Measurements from ENCODE around the gene BTBD9. TPM values are rescaled to one million over a fixed set of nuclear protein-coding genes. Genes with fewer than 3 reads are reported as not detected.

Gene BTBD9
- total and polyA plus RNA-seq, 7 experiments from 2014 or later: 12.7 to 58.8 (median 37.8) TPM

- Histone ChIP-seq H3K27me3 (ENCODE audit: control insufficient read depth in 2 of 2, insufficient read depth in 2 of 2, low read length in 2 of 2) (no peaks in the 10 kb centered on the region), H3K9me3 (ENCODE audit: control insufficient read depth in 2 of 3, low read length in 3 of 3) (no peaks in the 10 kb centered on the region), H3K27ac (ENCODE audit: low read depth, low read length) (no peak overlapping the region), H3K36me3 (ENCODE audit: control insufficient read depth in 2 of 3, insufficient read depth in 3 of 3, low read length in 3 of 3) (peaks cover 0 to 15% (median 0%) of the 10 kb centered on the region in 3 experiments), H3K4me3 (ENCODE audit: low read length) (no peak overlapping the region), H3K4me1 (ENCODE audit: control insufficient read depth in 2 of 2, insufficient read depth in 2 of 2, low read length in 2 of 2) (no peaks in the 10 kb centered on the region)
- CTCF ChIA-PET: no interaction called here
- H3K4me1 Mint-ChIP-seq: peaks cover 0 to 24% (median 4%) of the 10 kb centered on the region in 7 donors
- H3K27me3 Mint-ChIP-seq: no peaks in the 10 kb centered on the region
- H3K27ac Mint-ChIP-seq: peak overlapping the region in 2 of 9 donors; percentile 45 to 54
- peaks cover 0 to 33% (median 6%) of the 10 kb centered on the region in 5 donors for H3K36me3 Mint-ChIP-seq
- DNase-seq (no peak), ATAC-seq (no peak)
- H3K9me3 Mint-ChIP-seq: peaks cover 0 to 3% (median 0%) of the 10 kb centered on the region in 11 donors
- POLR2A ChIA-PET: no interaction called here
- H3K4me3 Mint-ChIP-seq: no peak overlapping the region
- intact Hi-C loops (cut with micrococcal nuclease): no loop called here
Measured at GRCh38 chr6:38176797-38177751, 462.7 kb downstream of the BTBD9 start.

- no peak overlapping the region for H3K4me3 ChIP-seq (ENCODE audit: low read length)
- no peak for DNase-seq
- peaks cover 0 to 15% (median 0%) of the 10 kb centered on the region in 3 experiments for H3K36me3 ChIP-seq (ENCODE audit: control insufficient read depth in 2 of 3, insufficient read depth in 3 of 3, low read length in 3 of 3)
- H3K27ac Mint-ChIP-seq: peak overlapping the region in 2 of 9 donors; percentile 6 to 58
- H3K9me3 Mint-ChIP-seq: peaks cover 0 to 3% (median 0%) of the 10 kb centered on the region in 11 donors
- peaks cover 0 to 24% (median 4%) of the 10 kb centered on the region in 7 donors for H3K4me1 Mint-ChIP-seq
- H3K4me1 ChIP-seq (ENCODE audit: control insufficient read depth in 2 of 2, insufficient read depth in 2 of 2, low read length in 2 of 2): no peaks in the 10 kb centered on the region
- H3K27me3 ChIP-seq (ENCODE audit: control insufficient read depth in 2 of 2, insufficient read depth in 2 of 2, low read length in 2 of 2): no peaks in the 10 kb centered on the region
- ChIA-PET CTCF (no interaction called here), POLR2A (no interaction called here)
- H3K9me3 ChIP-seq (ENCODE audit: control insufficient read depth in 2 of 3, low read length in 3 of 3): no peaks in the 10 kb centered on the region
- intact Hi-C loops (cut with micrococcal nuclease): no loop called here
- H3K4me3 Mint-ChIP-seq: no peak overlapping the region
- H3K27me3 Mint-ChIP-seq: no peaks in the 10 kb centered on the region
- peaks cover 0 to 33% (median 6%) of the 10 kb centered on the region in 5 donors for H3K36me3 Mint-ChIP-seq
- peak; percentile 28 for ATAC-seq
- H3K27ac ChIP-seq (ENCODE audit: low read depth, low read length): no peak overlapping the region
Measured at GRCh38 chr6:38175786-38176185, 463.9 kb downstream of the BTBD9 start.

GRCh38 chr6:38174806-38175495 lies 464.8 kb downstream of the BTBD9 start:
- Mint-ChIP-seq H3K27me3 (no peaks in the 10 kb centered on the region), H3K9me3 (peaks cover 0 to 3% (median 0%) of the 10 kb centered on the region in 11 donors), H3K27ac (peak overlapping the region in 2 of 9 donors; percentile 2), H3K36me3 (peaks cover 0 to 33% (median 6%) of the 10 kb centered on the region in 5 donors), H3K4me3 (no peak overlapping the region), H3K4me1 (peaks cover 0 to 24% (median 4%) of the 10 kb centered on the region in 7 donors)
- Histone ChIP-seq H3K4me3 (ENCODE audit: low read length) (no peak overlapping the region), H3K4me1 (ENCODE audit: control insufficient read depth in 2 of 2, insufficient read depth in 2 of 2, low read length in 2 of 2) (no peaks in the 10 kb centered on the region), H3K9me3 (ENCODE audit: control insufficient read depth in 2 of 3, low read length in 3 of 3) (no peaks in the 10 kb centered on the region), H3K27me3 (ENCODE audit: control insufficient read depth in 2 of 2, insufficient read depth in 2 of 2, low read length in 2 of 2) (no peaks in the 10 kb centered on the region), H3K36me3 (ENCODE audit: control insufficient read depth in 2 of 3, insufficient read depth in 3 of 3, low read length in 3 of 3) (peaks cover 0 to 15% (median 0%) of the 10 kb centered on the region in 3 experiments), H3K27ac (ENCODE audit: low read depth, low read length) (no peak overlapping the region)
- CTCF ChIA-PET: no interaction called here
- POLR2A ChIA-PET: no interaction called here
- ATAC-seq (no peak), DNase-seq (no peak)
- intact Hi-C loops (cut with micrococcal nuclease): no loop called here

- ATAC-seq (no peak), DNase-seq (no peak)
- Mint-ChIP-seq H3K27ac (peak overlapping the region in 4 of 9 donors; percentile 2 to 22 (median 7)), H3K27me3 (no peaks in the 10 kb centered on the region), H3K4me1 (peaks cover 0 to 24% (median 6%) of the 10 kb centered on the region in 7 donors), H3K4me3 (peak overlapping the region in 1 of 10 donors; percentile 25), H3K36me3 (peaks cover 0 to 33% (median 6%) of the 10 kb centered on the region in 5 donors), H3K9me3 (peaks cover 0 to 2% (median 0%) of the 10 kb centered on the region in 11 donors)
- Histone ChIP-seq H3K27ac (ENCODE audit: low read depth, low read length) (no peak overlapping the region), H3K9me3 (ENCODE audit: control insufficient read depth in 2 of 3, low read length in 3 of 3) (no peaks in the 10 kb centered on the region), H3K36me3 (ENCODE audit: control insufficient read depth in 2 of 3, insufficient read depth in 3 of 3, low read length in 3 of 3) (peaks cover 0 to 15% (median 0%) of the 10 kb centered on the region in 3 experiments), H3K4me3 (ENCODE audit: low read length) (no peak overlapping the region), H3K4me1 (ENCODE audit: control insufficient read depth in 2 of 2, insufficient read depth in 2 of 2, low read length in 2 of 2) (no peaks in the 10 kb centered on the region), H3K27me3 (ENCODE audit: control insufficient read depth in 2 of 2, insufficient read depth in 2 of 2, low read length in 2 of 2) (no peaks in the 10 kb centered on the region)
- CTCF ChIA-PET: no interaction called here
- POLR2A ChIA-PET: no interaction called here
- intact Hi-C loops (cut with micrococcal nuclease): no loop called here
Measured at GRCh38 chr6:38174315-38174714, 465.4 kb downstream of the BTBD9 start.

- Histone ChIP-seq H3K4me3 (ENCODE audit: low read length) (no peak overlapping the region), H3K4me1 (ENCODE audit: control insufficient read depth in 2 of 2, insufficient read depth in 2 of 2, low read length in 2 of 2) (no peaks in the 10 kb centered on the region), H3K27me3 (ENCODE audit: control insufficient read depth in 2 of 2, insufficient read depth in 2 of 2, low read length in 2 of 2) (no peaks in the 10 kb centered on the region), H3K27ac (ENCODE audit: low read depth, low read length) (no peak overlapping the region), H3K36me3 (ENCODE audit: control insufficient read depth in 2 of 3, insufficient read depth in 3 of 3, low read length in 3 of 3) (peaks cover 0 to 15% (median 0%) of the 10 kb centered on the region in 3 experiments), H3K9me3 (ENCODE audit: control insufficient read depth in 2 of 3, low read length in 3 of 3) (no peaks in the 10 kb centered on the region)
- ATAC-seq (no peak), DNase-seq (no peak)
- H3K27me3 Mint-ChIP-seq: no peaks in the 10 kb centered on the region
- H3K9me3 Mint-ChIP-seq: peaks cover 0 to 2% (median 0%) of the 10 kb centered on the region in 11 donors
- H3K4me3 Mint-ChIP-seq: peak overlapping the region in 1 of 10 donors; percentile 25
- H3K36me3 Mint-ChIP-seq: peaks cover 0 to 33% (median 6%) of the 10 kb centered on the region in 5 donors
- H3K27ac Mint-ChIP-seq: peak overlapping the region in 3 of 9 donors; percentile 2 to 22 (median 12)
- CTCF ChIA-PET: interaction anchor here (0.9 kb wide), 1 partner anchor 14 kb away, joined by 3 read pairs; no protein-coding TSS in a partner anchor
- peaks cover 0 to 24% (median 6%) of the 10 kb centered on the region in 7 donors for H3K4me1 Mint-ChIP-seq
- POLR2A ChIA-PET: no interaction called here
- intact Hi-C loops (cut with micrococcal nuclease): no loop called here
Measured at GRCh38 chr6:38173909-38174308, 465.8 kb downstream of the BTBD9 start.

- Mint-ChIP-seq H3K27me3 (no peaks in the 10 kb centered on the region), H3K9me3 (no peaks in the 10 kb centered on the region), H3K4me3 (no peak overlapping the region), H3K36me3 (peaks cover 0 to 33% (median 6%) of the 10 kb centered on the region in 5 donors), H3K4me1 (peaks cover 0 to 24% (median 6%) of the 10 kb centered on the region in 7 donors), H3K27ac (peak overlapping the region in 6 of 9 donors; percentile 5 to 72 (median 33))
- ChIA-PET CTCF (interaction anchor here (0.9 kb wide), 1 partner anchor 15 kb away, joined by 3 read pairs; no protein-coding TSS in a partner anchor), POLR2A (no interaction called here)
- Histone ChIP-seq H3K9me3 (ENCODE audit: control insufficient read depth in 2 of 3, low read length in 3 of 3) (no peaks in the 10 kb centered on the region), H3K4me1 (ENCODE audit: control insufficient read depth in 2 of 2, insufficient read depth in 2 of 2, low read length in 2 of 2) (no peaks in the 10 kb centered on the region), H3K4me3 (ENCODE audit: low read length) (no peak overlapping the region), H3K36me3 (ENCODE audit: control insufficient read depth in 2 of 3, insufficient read depth in 3 of 3, low read length in 3 of 3) (peaks cover 0 to 15% (median 0%) of the 10 kb centered on the region in 3 experiments), H3K27me3 (ENCODE audit: control insufficient read depth in 2 of 2, insufficient read depth in 2 of 2, low read length in 2 of 2) (no peaks in the 10 kb centered on the region), H3K27ac (ENCODE audit: low read depth, low read length) (no peak overlapping the region)
- ATAC-seq: no peak
- intact Hi-C loops (cut with micrococcal nuclease): no loop called here
- DNase-seq: no peak
Measured at GRCh38 chr6:38172739-38173410, 466.9 kb downstream of the BTBD9 start.

All from naive thymus-derived CD4-positive, alpha-beta T cell (primary cell).